SW 1271 (cell line): ENCODE measurements around the gene MALL.
"Not testable (repeated sequence)": the region's sequence is repeated elsewhere in the genome, so short reads cannot be mapped to it uniquely, and the experiment has no call there.

Experiments
- DNase-seq, 2 experiments: peaks; one replicate each; lab custom pipeline; 2025; lab: John Stamatoyannopoulos, UW

Gene MALL

DNA sequence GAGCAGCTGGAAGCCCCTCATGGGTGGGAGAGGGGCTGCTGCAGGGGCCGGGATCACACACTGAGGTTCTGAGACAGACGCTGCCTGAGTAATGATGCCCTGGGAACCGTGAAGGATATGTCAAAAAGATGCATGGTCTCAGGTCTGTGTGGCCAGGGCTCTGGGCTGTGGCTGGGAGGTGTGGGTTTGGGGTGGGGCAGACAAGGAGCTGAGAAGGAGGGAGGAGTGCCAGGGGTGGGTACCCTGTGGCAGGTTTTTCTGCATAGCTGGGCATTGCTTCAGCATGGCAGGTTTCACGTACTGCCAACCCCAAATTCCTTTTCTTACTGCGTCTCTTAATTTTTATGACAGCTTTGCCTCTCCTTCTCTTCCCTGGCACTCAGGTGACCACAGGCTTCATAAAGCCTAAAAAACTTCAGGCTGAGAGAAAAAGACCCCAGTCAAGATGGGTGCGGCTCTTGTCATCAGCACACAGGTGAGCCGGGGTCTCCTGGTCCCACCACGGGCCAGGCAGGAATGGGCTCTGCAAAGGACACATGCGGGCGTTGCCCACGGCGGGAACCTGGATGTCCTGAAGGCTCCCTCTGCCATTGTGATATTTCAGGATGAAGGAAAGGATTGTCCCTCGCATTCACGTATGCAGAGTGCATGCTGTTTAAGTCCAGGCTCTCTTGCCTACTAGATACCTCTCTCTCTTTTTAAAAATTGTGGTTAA, 18.0 kb downstream of the MALL start:
- DNase-seq: no peak

DNA sequence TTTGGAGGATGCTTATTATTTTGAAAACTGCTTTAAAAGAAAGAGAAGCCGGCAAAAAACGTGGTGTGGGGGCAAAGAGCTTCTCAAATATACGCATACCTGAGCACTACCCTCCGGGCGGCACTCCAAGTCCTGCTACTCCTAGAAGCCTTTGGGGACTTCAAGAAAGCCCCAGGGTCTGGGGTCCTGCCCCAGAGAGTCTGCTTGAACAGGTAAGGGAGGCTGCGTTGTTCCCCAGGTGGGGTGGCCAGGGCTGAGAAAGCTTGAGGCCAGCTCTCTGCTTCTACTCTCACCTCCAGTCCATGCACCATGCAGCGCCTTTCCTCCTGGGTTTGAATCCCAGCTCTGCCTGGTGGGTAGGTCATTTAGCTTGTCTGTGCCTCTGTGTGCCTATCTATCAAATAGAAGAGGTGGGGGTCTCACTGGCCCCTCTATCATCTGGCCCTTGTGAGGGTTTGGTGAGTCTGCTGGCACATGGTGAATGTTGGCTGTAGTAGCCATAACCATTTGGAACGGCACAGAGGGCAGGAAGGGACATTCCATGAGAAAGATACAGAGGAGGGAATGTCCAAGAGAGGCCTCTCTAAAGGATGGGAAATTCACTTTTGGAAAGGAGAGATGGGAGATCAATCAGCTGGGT, 19.5 kb downstream of the MALL start:
- no peak for DNase-seq

DNA sequence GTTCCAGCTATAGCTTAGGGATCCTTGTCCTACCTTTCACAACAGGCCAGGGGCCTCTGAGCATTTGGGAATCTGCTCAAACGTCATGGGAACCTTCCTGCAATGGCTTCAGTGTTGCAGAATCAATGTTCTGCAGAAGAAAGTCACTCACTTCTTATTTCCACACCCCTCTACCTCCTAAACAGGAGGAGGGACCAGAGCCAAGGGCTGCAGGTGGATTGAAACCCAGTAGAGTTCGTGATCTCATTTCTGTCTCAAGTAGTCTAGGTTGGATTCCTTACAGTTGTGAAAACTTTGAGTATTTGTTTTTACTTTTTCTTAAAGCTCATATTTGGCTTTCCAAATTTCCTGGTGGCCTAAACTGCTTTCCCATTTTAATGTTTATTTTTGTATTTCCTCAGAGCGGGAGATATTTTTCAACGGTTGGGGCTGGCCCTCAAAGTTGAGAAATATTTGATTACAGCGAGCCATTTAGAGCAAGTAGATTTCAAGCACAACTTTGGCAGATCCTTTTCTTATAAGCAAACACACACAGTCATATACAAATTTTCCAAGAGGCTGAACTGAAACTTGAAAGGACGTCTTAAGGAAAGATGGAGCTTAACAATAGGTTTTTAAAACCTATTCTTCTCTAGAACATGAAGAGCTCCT, 20.6 kb downstream of the MALL start:
- DNase-seq: not testable (repeated sequence)

DNA sequence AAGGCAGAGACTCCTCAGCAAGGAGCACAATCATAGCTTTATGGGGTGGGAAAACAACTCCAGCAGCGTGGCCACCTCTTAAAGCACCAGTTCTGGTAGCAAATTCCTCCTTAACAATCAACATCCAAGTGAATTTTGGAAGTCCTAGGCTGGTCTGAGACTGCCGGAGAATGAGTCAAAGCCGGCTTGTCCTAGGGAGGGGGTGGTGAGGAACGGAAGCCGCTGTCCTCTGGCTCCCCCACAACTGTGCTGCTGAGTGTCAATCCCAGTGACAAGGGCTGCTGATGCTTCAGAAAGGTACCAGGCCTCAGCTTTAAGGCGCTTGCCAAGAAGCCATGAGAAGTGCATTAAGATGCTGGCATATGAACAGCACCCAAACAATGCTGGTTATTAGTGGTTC, 21.7 kb downstream of the MALL start:
- DNase-seq: not testable (repeated sequence)

DNA sequence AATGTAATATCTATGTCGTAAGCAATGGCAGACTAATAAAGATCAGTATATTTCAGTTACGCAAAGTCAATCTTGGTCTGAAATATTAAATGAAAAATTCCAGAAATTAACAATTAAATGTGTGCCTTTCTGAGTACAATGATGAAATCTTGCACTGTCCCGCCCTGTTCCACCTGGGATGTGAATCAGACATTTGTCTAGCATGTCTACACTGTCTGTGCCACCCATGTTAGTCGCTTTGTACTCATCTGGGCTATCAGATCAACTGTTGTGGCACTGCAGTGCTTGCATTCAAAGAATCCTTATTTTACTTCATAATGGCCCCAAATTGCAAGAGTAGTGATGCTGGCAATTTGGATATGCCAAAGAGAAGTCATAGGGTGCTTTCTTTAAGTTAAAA, 25.5 kb downstream of the MALL start:
- not testable (repeated sequence) for DNase-seq

DNA sequence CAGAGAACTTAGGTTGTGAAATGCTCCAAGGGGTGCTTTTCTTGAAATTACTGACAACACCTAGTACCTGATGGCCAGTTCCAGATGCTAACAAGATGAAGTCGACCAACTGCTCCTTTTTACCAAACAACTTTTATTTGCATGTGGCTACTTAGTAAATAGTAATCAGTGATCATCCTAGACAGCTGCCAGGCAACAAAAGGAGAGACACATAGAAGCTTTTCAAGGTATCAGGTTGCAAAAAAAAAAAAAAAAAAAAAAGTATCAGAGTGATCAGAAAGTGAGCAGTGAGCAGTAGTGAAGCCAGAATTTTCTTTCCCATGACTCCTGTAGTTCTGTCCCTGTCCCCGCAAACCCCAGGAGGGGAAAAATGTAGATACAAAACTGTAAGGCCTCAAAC, 31.9 kb downstream of the MALL start:
- DNase-seq: not testable (repeated sequence)

DNA sequence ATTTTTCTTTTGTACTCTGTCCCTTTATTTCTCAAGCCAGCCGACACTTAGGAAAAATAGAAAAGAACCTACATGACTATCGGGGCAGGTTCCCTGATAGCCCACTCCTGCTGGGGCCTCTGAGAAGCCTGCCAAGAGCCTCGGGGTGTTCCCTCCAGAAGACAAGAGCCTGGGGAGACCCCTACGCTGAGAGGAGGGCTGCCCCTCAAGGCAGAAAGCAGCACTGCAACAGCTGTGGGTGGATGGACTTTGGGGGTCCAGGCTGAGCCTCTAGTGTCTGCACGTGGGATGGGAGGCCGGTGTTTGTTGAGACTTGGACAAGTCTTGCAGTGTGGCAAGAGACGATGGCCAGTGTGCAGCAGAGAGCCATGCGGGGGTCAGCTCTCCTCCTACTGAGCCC, 32.5 kb downstream of the MALL start:
- DNase-seq: not testable (repeated sequence)

DNA sequence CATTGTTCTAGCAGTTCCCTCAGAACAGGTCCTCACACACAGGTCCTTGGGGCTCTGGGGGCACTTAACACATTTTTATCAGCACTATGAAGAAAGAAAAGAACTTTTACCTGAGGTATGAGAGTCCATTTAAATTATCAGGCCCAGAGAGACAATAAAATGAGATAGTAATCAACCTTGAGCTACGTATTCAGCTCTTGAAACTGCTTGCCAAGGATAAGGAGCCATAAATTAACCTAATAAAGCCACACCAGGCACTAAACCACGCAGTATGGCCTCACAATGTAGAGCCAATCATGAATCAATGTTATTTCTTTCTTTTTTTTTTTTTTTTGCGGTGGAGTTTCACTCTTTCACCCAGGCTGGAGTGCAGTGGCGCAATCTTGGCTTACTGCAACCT, 37.5 kb downstream of the MALL start:
- not testable (repeated sequence) for DNase-seq

DNA sequence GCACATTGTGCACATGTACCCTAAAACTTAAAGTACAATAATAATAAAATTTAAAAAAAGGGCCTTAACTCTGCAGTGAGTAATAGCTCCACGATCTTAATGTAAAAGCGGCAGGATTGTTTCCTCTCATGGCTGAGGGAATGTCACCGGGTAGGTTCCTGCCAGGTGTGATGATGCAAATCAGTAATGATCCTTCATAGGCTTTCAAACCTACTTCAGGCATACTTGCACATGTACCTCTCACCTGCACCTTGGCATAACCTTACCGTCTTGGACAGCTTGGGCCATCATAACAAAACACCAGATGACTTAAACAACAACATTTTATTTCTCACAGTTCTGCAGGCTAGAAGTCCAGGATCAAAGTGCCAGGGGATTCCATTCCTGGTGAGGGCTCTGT, 39.7 kb downstream of the MALL start:
- DNase-seq: not testable (repeated sequence)

DNA sequence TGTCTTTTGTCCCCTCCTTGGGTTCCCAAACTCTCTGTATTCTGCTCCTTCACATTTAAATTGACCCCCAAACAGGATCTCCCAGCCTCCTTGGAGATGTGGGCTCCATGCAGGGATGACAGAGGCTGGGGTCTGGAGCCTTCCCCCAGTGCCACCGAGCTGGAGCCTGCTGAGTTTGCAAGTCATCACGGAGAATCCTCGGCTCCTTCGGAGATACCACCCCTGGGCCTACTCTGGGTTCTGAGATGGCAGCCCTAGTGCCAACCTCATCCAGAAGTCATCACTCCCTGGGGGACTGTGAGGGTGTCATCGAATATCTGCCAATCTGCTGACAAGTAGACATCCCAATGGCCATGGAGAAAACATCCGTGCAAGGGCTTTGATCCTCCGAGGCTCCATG, 45.8 kb downstream of the MALL start:
- not testable (repeated sequence) for DNase-seq

DNA sequence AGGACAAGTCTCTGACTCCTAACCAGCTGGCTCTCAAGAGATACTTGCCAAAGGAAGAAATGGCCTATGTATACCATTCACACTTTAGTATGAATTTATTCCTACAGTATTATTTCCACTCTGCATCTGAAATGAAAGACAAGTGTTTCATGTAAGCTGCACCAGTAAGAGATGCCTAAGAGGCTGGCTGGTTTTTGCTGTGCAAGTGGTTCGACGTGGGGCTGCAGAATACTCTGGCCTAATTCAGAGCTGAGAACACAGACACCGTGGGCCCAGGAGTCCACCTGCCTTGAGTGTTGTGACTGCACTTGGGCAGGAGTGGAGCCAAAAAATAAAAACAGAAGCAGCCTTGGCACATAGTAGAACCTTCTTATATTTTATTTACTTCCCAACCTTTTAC, 47.5 kb downstream of the MALL start:
- DNase-seq: not testable (repeated sequence)

DNA sequence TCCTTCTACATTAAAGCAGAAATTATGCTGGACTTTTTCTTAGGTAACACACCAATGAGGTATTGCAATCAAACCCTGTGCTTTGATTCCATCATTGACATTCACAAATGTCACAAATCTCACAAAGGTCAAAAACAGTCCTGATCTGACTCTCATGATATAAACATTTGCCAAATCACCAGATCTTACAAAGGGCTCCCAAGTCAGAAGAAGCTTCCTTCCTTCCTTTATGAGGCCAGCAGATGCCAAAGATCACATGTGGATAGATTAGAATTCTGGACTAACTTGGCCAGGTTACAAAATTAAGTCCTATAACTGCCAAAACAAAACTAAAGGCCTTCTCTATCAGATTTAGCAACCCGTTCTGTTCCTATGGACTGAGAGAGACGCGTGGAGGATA, 53.3 kb downstream of the MALL start:
- not testable (repeated sequence) for DNase-seq

DNA sequence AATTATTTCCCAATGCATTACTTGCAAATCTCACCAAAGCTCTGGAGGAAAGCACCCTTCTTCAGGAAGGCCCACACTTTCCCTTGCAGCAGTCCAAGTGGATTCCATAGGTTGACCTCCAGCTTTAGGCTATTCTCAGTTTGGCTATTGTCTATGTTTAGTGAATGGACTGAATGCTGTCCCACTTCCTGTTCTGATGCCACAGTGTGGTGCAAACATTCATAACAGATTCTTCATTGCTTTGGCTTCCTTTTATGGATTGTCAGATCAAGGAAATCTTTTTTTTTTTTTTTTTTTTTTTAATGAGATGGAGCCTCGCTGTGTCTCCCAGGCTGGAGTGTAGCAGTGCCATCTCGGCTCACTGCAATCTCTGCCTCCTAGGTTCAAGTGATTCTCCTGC, 55.1 kb downstream of the MALL start:
- DNase-seq: not testable (repeated sequence)

DNA sequence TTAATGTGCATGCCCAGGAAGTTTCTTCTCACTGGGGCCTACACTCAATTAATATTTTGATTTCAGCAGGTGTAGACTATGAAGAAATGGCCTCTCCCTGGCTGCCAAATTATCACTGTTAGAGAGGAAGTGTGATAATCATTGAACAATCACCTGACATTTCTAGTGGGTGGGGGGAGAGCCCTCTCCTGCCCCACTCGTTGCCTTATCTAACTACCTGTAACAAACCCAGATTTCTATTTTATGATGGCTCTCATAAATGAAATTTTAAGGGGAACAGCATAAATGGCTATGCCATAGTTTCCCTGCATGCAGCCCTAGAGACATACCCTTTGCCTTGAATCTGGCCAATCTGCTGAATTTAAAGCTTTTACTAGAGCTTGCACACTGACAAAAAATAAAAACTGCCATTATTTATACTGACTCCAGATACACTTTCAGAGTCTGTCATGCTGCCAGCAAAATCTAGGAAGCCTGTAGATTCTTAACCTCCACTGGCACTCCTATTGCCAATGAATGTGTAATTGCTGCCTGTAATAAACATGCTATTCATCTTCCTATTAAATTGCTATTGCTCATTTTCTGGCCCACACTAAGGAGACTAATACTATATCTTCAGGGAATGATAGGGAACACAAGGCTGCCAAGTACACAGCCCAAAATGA, 55.8 kb downstream of the MALL start:
- not testable (repeated sequence) for DNase-seq

DNA sequence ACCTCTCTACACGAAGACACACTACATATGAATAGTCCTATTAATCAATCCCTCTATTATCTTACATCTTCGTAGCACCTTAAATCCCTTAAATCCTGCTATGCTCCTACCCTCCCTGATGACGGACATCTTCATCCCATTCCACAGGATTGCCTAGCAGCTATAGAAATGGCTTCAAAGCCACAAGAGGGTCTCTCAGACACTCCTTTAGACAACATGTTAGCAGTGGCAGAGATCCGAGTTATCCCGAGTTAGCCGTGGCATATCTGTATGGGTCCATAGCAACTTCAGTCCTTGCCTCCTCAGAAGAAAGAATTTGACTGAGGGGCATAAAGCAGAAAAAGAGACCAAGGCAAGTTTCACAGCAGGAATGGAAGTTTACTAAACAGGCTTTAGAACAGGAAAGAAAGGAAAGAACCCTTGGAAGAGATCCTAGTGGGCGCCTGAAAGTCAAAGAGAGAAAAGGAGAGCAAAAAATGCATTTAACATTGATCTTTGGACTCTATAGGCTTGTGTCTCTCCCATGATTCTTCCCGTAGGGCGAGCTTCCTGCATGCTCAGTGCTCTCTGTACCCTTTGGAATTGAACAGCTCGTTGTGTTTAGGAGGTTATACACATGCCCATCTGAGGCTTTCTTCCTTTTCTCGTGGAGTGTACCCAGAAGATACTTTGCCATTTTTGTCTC, 56.5 kb downstream of the MALL start:
- not testable (repeated sequence) for DNase-seq

DNA sequence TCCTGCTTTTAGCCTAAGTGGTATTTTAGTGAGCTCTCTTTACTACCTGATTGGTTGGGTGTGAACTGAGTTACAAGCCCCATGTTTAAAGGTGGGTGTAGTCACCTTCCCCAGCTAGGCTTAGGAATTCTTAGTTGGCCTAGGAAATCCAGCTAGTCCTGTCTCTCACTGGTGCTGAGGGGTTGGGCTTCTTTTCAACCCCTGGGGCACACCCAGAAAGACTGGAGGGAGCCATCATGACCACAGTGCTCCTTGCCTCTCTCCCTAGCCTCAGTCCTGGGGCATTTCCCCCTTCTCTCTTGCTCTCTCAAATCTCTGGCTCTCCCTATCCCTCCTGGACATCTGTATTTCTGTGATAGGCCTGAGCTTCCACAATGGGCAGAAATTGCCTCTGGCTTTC, 57.6 kb downstream of the MALL start:
- not testable (repeated sequence) for DNase-seq

DNA sequence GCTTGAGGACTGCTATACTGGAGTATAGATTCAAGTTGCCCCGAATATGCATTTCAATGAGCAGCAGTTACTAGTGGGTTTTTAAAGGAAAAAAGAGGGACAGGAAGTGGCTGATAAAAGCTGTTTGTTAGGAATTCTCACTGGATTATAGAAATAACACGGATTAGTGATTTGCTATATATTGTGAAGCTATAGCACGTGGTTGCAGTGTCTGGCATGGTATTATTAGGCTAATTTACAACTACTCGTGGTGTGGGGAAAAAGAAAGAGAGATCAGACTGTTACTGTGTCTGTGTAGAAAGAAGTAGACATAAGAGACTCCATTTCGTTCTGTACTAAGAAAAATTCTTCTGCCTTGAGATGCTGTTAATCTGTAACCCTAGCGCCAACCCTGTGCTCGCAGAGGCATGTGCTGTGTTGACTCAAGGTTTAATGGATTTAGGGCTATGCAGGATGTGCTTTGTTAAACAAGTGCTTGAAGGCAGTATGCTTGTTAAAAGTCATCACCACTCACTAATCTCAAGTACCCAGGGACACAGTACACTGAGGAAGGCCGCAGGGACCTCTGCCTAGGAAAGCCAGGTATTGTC, 59.7 kb downstream of the MALL start:
- DNase-seq: not testable (repeated sequence)

DNA sequence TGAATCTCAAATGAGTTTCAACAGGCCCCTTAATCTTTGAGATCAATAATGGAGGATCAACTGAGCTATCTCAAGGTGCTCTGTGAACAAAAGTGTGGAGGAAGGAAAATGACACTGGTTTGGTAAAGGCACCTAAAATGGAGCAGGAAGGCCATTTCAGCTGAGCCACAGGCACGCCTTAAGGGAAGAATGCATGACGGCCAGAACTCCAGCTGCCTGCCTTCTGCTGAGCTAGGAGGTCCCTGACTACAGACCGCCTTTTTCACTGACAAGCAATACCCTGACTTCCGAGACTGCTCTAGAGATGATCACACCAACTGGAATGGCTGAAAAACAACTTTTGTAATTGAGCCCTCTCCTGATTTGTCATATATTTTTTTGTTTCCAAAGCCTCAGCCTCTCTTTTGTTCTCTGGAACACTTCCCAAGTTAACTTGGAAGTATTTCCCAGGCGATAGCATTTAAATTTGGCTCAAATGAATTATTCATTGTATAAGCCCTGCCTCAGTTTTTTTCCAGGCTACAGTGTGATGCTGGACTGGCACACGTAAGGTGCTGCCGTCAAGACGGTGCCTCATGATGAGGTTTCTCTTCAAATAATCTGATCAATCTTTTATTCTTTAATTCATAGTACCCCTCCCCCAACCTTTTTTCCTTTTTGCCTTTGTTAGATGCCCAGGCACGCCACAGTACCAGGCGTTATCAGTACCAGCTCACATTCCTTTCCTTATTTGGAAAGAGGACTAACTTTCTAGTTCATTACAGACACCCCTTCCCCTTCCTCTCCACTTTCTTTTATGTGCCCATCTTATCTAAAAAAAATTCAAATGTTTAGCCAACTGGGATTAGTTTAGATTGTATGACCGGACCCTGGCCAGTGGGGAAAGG, 60.9 kb downstream of the MALL start:
- DNase-seq: not testable (repeated sequence)

DNA sequence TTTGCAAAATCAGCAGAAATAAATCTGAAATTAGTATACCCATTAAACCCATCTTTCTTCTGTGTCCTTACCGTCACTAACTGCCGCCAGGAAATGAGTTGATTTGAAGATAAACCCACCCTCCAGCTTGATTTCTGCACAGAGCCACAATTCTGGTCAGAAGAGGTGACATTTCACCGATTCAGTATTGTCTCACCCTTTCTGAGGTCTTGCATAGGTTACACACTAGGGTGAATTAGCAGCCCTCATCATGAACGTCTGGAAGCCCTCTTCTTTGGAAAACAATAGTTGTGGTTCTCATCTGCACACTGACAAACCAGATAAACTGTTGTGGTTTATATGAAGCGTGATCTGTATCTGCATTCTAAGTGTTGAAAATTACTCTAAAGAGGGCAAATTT, 61.9 kb downstream of the MALL start:
- DNase-seq: not testable (repeated sequence)

DNA sequence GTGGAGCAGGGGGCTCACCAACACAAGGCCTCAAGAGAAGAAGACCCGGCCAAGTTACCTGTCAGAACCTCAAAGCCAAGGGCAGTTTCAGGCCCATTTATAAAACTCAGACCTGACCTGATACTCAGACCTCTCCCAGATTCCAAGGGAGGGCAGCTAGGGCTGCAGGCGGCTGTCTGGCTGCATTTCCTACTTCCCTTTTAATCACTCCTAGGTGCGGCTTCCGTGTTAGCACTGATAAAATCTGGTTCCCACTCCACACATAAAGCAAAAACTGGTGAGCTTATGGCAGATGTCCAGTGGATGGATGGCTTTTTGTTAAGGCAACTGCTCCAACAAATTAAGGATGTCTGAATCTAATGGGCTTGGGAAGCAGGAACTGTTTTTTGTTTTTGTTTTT, 63.5 kb downstream of the MALL start:
- DNase-seq: not testable (repeated sequence)

DNA sequence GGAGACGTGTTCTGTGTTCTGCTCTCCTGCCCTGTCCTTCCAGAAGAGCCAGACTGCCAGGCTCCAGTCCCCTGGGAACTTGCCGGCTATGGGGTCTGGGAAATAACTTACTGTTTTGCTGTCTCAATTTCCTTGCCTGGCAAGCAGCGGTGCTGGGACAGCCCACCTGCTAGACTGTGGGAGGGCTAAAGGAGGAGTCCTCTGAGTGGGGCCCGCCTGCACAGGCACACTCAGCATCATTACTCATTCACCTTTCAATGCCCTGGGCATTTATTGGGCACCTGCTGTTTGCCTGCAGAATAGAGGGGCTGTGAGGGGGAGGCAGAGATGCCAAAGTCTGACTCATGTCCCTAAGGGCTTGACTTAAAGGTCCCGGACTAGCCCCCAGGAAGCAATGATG, 65.4 kb downstream of the MALL start:
- not testable (repeated sequence) for DNase-seq
